Stimulated activated CD4-positive, alpha-beta T cell treated with anti-CD3 and anti-CD28 coated beads, Interleukin-12 subunit alpha, Interleukin-12 subunit beta, amount 100 ng/mL, for 4 hours (primary cell): ENCODE measurements around the gene BCL7C.

ENCODE experiments used
- DNase-seq: peaks from one replicate; pipeline ENCODE4 v3.0.0-alpha.2; 2020

Gene BCL7C

DNA sequence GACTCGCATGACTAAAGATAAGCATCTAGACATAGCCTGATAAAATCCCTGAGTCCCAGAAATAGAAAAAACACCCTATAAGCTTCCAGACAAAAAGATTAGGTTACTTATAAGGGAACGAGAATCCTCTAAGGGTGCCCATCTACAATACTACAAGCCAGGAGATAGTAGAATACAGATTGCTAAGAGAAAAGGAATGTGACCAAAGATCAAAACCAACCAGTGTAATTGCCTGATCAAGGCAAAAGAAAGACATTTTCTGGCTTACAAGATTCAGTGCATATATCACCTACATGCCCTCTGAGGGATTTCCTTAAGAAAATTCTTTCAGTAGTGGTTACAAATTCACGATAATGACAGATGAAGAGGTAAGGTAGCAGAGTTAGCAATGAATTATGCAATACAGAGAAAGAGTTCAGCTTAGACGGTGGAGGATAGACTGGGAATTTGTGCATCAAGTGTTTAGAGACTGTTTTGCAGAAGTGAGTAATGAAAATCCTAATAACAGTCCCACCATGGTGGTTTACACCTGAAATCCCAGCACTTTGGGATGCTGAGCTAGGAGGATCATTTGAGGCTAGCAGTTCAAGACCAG lies 35.0 kb downstream of the BCL7C start:
- DNase-seq, result no peak

DNA sequence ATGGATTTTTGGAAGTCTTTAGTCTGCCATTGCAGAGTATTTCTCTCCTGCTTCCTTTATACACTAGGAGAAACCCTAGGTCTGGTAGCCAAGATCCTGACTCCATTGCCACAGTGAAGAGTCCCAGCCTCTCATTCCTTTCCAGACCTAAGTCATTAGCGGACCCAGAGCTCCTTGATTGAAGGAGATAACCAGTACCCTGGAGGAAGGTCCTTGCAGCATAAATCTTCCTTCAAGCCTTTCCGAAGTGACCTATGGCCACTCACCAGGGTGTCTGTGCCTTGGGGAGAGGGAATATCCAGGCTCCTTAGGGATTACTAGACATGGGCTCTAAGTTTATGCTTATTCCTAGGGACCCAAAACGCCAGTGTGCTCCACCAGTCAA lies 35.8 kb downstream of the BCL7C start:
- no peak for DNase-seq

DNA sequence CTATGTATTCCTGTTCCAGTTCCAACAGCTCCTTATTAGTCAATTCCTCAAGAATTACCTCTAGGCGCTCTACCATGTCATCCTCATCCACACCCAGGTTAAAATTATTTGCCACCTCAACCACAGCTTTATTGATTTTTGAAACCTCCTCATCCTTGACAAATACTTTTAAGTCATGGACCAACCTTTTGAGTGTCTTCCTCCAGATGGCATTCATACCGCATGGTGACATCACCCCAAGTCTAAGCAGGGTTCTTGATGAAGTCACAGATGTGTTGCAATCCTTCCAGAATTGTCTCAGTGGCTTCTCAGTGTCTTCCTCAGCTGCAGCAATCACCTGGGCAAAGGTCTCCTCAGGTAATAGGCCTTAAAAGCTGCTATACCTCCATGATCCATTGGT lies 40.1 kb downstream of the BCL7C start:
- no peak for DNase-seq

DNA sequence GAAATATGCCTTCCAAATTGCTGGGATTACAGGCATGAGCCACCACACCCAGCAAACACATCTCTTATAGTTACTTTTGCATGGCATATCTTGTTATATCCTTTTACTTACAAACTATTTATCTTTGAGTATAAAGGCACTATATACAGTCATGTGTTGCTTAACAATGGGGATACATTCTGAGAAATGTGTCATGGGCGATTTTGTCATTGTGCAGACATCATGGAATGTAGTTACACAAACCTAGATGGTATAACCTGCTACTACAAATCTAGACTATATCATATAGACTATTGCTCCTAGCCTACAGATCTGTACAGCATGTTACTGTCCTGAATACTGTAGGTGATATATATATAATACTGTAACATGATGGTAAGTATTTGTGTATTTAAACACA lies 43.6 kb downstream of the BCL7C start:
- DNase-seq, result no peak

DNA sequence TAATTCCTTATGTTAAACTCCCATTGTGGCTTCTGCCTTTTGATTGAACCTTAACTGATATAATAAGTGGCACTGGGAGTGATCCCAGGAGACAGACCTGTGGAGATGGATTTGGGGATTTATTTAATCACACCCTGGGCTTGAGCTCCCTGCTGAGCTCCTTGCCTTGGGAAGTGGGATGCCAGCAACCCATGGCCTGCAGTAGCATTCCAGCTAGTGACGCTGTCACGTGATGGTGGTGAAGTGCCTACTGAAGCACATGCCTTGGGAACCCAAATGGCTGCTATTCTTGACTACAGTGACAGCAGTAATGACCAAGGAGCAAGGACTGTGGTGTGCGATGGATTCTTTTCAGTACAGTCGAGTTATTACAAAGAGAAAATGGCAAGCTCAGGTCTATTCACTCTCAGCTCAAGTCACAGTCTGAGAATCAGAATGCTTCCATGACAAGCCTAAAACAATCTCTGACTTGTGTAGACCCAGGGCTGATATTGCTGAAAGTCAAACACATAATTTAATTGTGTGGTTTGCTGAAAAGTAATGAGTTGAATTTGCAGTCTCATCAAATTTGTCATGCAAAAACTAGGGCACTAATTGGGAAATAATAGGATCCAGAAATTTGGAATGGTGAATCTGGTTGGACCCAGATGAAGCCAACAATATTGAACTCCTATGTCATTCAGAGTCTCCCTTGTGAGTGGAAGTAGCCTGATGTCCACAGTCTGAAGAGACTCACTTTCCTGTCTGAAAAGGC lies 47.1 kb downstream of the BCL7C start:
- DNase-seq, result no peak

DNA sequence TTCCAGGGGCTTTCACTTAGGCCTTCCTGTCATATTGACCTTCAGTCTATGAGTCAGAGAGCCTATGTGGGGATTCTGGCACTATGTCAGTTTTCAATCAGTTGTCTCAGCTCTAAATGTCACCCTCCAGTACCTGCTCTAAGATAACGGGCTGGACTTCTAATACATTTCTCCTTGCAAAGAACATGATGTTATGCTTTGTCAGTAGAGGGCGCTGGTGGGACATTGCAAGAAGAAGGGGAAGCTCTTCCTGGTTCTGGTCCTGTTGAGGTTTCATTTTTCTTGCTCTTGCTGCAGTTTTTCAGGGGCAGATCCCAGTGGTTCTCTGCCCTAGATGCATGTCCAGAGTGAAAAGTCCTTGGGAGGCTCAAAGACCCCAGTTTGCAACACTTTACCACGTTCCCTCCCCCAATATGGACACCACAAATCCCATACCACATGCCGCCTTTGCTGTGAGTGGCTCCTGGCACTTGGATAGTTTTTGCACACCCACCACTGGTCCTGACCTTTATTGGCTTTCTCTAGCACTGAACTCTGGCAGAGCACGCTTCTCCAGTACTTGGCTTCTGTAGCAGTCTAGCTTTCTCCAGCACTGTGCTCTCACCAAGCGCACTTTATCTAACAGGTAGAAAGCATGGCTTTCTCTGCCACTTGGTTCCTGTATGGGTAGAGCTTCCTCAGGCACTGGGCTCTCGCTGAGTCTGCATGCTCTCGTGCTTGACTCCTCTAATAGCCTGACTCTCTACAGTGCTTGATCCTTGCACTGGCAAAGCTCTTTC lies 49.0 kb downstream of the BCL7C start:
- peak; percentile 64 for DNase-seq

DNA sequence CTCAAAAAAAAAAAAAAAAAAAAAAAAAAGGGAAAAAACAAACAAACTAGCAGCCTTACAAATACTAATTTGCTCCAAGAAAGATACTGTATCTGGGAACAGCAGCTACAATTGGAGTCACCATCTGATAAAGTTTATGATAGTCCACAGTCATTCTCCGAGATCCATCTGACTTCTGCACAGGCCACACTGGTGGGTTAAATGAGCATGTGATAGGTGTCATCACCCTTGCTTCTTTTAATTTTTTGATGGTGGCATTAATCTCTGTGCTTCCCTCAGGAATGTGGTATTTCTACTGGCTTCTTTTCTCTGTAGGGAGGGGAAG lies 49.6 kb downstream of the BCL7C start:
- no peak for DNase-seq

DNA sequence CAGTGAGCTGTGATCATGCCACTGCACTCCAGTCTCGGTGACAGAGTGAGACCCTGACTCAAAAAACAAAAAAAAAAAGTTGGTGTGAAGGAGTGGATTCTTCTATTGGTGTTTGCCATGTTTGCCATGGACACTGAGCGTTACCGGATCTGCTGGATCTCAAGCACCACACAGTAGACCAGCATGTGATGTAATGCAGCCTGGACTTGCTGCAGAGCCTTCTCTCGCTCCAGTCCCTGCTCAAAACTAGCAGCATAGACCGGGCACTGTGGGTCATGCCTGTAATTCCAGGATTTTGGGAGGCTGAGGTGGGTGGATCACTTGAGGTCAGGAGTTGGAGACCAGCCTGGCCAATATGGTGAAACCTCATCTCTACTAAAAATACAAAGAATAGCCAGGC lies 50.4 kb downstream of the BCL7C start:
- no peak for DNase-seq

DNA sequence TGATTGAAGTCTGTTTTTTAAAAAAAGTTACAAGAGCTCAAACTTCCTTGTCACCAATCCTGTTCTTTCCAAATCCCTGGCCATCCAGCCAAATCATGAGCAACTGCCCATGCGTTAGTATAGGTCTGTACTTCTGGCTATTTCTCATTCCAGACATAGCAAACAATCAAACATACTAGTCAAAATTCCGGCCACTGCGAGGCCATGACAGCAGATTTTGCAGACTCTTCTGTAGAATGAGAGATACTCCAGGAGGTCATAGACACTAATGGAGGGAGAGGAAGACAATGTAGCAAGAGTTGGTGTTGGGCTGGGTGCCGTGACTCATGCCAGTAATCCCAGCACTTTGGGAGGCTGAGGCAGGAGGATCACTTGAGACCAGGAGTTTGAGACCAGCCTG lies 50.9 kb downstream of the BCL7C start:
- no peak for DNase-seq

DNA sequence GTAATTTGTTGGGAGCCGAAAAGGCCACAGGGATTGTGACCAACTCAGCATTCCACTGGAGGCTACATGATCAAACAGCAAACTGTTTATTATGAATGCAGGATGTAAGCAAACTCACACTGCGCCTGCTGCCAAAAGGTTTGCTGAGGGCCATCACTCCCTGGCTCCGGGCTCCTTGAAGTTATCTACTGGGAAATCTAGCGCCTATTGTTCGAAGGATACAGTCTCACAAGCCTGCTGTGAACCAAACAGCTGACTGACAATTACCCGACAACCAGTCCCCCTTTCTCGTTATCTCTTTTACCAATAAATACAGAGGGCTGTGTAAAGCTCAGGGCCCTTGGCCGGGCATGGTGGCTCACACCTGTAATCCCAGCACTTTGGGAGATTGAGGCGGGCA lies 52.5 kb downstream of the BCL7C start:
- no peak for DNase-seq

DNA sequence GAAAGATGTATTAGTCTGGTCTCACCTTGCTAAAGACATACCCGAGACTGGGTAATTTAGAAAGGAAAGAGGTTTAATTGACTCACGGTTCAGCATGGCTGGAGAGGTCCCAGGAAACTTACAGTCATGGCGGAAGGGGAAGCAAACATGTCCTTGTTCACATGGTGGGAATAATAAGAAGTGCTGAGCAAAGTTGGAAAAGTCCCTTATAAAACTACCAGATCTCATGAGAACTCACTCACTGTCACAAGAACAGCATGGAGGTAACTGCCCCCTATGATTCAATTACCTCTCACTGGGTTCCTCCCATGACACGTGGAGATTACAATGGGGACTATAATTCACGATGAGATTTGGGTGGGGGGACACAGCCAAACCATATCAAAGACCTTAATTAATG lies 53.3 kb downstream of the BCL7C start:
- no peak for DNase-seq

DNA sequence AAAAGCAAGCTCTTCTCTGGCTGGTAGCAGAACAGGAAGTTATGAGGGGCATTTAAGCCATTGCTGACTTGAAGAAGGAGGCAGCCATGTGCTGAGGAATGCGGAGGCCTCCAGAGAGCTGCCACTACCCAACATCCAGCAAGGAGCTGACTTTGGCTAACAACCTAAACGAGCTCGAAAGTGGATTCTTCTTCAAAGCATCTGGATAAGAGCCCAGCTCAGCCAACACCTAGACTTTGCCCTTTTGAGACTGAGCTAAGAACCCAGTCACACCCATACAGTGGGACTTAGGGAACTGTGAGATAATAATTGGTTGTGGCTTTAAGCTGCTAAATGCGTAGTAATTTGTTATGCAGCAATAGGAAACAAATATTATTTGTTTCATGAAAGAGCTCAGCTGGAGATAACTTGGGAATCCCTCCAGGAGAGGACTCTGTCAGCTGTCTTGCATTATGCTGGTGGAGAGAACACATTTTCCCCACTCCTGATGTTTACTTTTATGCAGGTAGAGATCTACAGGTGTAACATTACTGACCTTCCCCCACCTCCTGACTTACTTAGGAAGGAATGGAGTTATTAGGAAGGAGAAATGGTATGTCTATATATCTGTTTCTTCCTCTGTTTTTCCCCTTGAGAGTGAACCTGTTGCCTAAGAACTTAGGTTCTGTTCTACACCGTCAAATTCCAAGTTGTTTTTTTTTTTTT lies 54.2 kb downstream of the BCL7C start:
- no peak for DNase-seq

DNA sequence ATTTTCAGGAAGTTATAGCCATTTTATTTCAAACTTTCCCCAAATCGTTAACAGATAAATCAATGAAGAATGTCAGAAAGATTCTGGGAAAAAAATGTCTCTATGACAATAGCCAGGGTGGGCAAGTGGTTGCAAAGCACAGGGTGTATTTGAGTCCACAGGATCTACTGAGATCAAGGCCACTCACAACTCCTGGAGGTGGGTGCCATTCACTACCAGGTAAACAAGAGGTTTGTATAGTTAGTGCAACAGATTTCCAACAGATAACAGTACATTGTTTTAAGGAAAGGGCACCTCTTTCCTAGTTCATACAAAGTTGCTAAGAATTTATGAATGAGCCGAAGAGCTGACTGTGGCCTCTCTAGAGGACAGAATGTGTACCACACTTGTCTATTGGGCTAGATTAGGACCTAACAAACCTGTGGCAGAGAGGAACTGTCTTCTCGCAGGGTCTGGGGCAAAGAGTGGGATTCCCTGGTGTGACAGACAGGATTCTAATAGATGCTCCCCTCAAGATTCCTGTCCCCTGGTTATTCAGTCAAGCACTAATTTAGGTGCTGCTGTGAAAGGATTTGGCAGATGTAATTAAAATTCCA lies 54.9 kb downstream of the BCL7C start:
- no peak for DNase-seq

DNA sequence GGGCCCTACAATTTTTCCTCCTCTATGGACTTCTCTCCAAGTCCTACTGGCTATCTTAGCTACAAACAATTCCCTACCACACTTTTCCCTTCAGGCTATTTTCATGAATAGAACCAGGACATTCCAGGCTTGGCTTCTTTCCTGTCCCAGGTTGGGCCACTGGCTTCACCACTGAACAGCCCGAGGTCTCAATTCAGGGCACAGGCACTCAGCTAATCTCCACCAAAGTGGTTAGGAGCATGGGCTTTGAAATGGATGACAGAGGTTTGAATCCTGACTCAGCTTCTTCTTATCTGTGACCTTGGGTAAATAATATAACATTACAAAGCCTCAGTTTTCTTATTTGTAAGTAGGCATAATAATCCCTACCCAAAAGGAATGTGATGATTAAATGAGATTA lies 56.0 kb downstream of the BCL7C start:
- no peak for DNase-seq
